GM23338 (cell line): ENCODE data around the gene SUMO4.

Source experiments
- CREB1 ChIP-seq: fragments of 250-450 bp; sonication (Bioruptor Pico); IDR thresholded peaks from 2 replicates; pipeline ENCODE4 v1.5.0; 2020; ENCODE audit warnings: low read depth, mild to moderate bottlenecking, moderate library complexity
- CTCF ChIP-seq, 2 experiments: fragments of 200-600 bp in 1 of 2; sonication (generic) in 1 of 2; conservative IDR thresholded peaks; 2 replicates each; pipeline versions ENCODE4 v1.5.1 to v1.6.1; 2016 to 2017; ENCODE audit warnings: antibody characterized with exemption in 2 of 2, low read depth in 2 of 2, mild to moderate bottlenecking in 2 of 2, moderate library complexity in 1 of 2
- ETS1 ChIP-seq: IDR thresholded peaks from 2 replicates; pipeline ENCODE4 v1.6.1; 2016; ENCODE audit warnings: antibody characterized with exemption
- EZH2 ChIP-seq: fragments of 200-600 bp; sonication (generic); IDR thresholded peaks from one replicate; pipeline ENCODE4 v1.8.0; 2017; ENCODE audit warnings: antibody characterized with exemption, mild to moderate bottlenecking, low read depth; ENCODE audit not compliant: unreplicated experiment
- EZH2phosphoT487 ChIP-seq: fragments of 200-600 bp; sonication (generic); IDR thresholded peaks from one replicate; pipeline ENCODE4 v1.8.1; 2018; ENCODE audit warnings: antibody characterized with exemption; ENCODE audit not compliant: unreplicated experiment
- JUNB ChIP-seq: IDR thresholded peaks from one replicate; pipeline ENCODE4 v1.6.1; 2016; ENCODE audit warnings: antibody characterized with exemption; ENCODE audit not compliant: unreplicated experiment
- POLR2AphosphoS5 ChIP-seq: IDR thresholded peaks from 2 replicates; pipeline ENCODE4 v1.6.1; 2016; ENCODE audit warnings: antibody characterized with exemption, low read depth
- REST ChIP-seq: IDR thresholded peaks from one replicate; pipeline ENCODE4 v1.6.1; 2018; ENCODE audit warnings: antibody characterized with exemption; ENCODE audit not compliant: unreplicated experiment
- ZNF462 ChIP-seq: fragments of 250-450 bp; sonication (Bioruptor Pico); IDR thresholded peaks from 2 replicates; pipeline ENCODE4 v1.5.0; 2020; ENCODE audit warnings: mild to moderate bottlenecking, moderate library complexity

GRCh38 chr6:149359440-149359839 is 40.6 kb upstream of the SUMO4 start:
- TF ChIP-seq JUNB, result no peak
- TF ChIP-seq REST, result no peak
- no peak for TF ChIP-seq EZH2phosphoT487
- TF ChIP-seq CTCF (conservative IDR thresholded peaks at IDR 0.05; ENCODE audit: low read depth in 2 of 2), result no peak
- TF ChIP-seq POLR2AphosphoS5, result no peak
- no peak for TF ChIP-seq CREB1 (CRISPR knock-in tag)
- no peak for TF ChIP-seq ETS1
- no peak for TF ChIP-seq EZH2
- no peak for TF ChIP-seq ZNF462 (CRISPR knock-in tag)
